Measurements from ENCODE around the gene EIF5.

EIF5 gene

GRCh38 chr14:103382376-103382775 is 48.3 kb downstream of the EIF5 start:
- Histone ChIP-seq H3K4me1 (ENCODE audit: control insufficient read depth, insufficient read depth, low read length) (peaks cover 11% of the 10 kb centered on the region), H3K4me3 (ENCODE audit: low read length) (no peak overlapping the region), H3K9me3 (replicated peaks; ENCODE audit: low read length) (no peaks in the 10 kb centered on the region), H3K36me3 (ENCODE audit: insufficient read depth, low read length) (no peaks in the 10 kb centered on the region), H3K4me2 (ENCODE audit: low read length) (no peak overlapping the region), H3K27me3 (ENCODE audit: control insufficient read depth, insufficient read depth, low read length) (peaks cover 3% of the 10 kb centered on the region), H3K9ac (ENCODE audit: low read depth, low read length) (no peak overlapping the region)

- Histone ChIP-seq H3K4me1 (ENCODE audit: control insufficient read depth, insufficient read depth, low read length) (peaks cover 24% of the 10 kb centered on the region), H3K9ac (ENCODE audit: low read depth, low read length) (peak overlapping the region; percentile 93), H3K9me3 (replicated peaks; ENCODE audit: low read length) (no peaks in the 10 kb centered on the region), H3K4me3 (ENCODE audit: low read length) (peak overlapping the region; percentile 86), H3K4me2 (ENCODE audit: low read length) (peak overlapping the region; percentile 92), H3K27me3 (ENCODE audit: control insufficient read depth, insufficient read depth, low read length) (no peaks in the 10 kb centered on the region), H3K36me3 (ENCODE audit: insufficient read depth, low read length) (no peaks in the 10 kb centered on the region)
Measured at GRCh38 chr14:103384450-103385151, 50.6 kb downstream of the EIF5 start.

- Histone ChIP-seq H3K4me1 (ENCODE audit: control insufficient read depth, insufficient read depth, low read length) (peaks cover 24% of the 10 kb centered on the region), H3K36me3 (ENCODE audit: insufficient read depth, low read length) (no peaks in the 10 kb centered on the region), H3K4me3 (ENCODE audit: low read length) (peak within 1 kb of the TSS; percentile 86), H3K4me2 (ENCODE audit: low read length) (peak within 1 kb of the TSS; percentile 92), H3K9me3 (replicated peaks; ENCODE audit: low read length) (no peaks in the 10 kb centered on the region), H3K9ac (ENCODE audit: low read depth, low read length) (peak within 1 kb of the TSS; percentile 93), H3K27me3 (ENCODE audit: control insufficient read depth, insufficient read depth, low read length) (no peaks in the 10 kb centered on the region)
Measured at GRCh38 chr14:103385152-103385928, 51.3 kb downstream of the EIF5 start, which contains the start of gene MARK3. TSS of gene MARK3 (plus strand) at chr14:103385415. CDS start at chr14:103386030, 615 bp downstream.

- Histone ChIP-seq H3K9ac (ENCODE audit: low read depth, low read length) (peak overlapping the region; percentile 93), H3K4me1 (ENCODE audit: control insufficient read depth, insufficient read depth, low read length) (peaks cover 26% of the 10 kb centered on the region)
Measured at GRCh38 chr14:103385929-103386712, 52.1 kb downstream of the EIF5 start.

GRCh38 chr14:103386713-103387329 is 52.8 kb downstream of the EIF5 start:
- H3K36me3 ChIP-seq (ENCODE audit: insufficient read depth, low read length) = no peaks in the 10 kb centered on the region
- H3K4me1 ChIP-seq (ENCODE audit: control insufficient read depth, insufficient read depth, low read length) = peaks cover 27% of the 10 kb centered on the region
- peak overlapping the region; percentile 93 for H3K9ac ChIP-seq (ENCODE audit: low read depth, low read length)
- H3K9me3 ChIP-seq (replicated peaks; ENCODE audit: low read length) = no peaks in the 10 kb centered on the region
- H3K27me3 ChIP-seq (ENCODE audit: control insufficient read depth, insufficient read depth, low read length) = no peaks in the 10 kb centered on the region
- peak overlapping the region; percentile 88 for H3K4me2 ChIP-seq (ENCODE audit: low read length)
- H3K4me3 ChIP-seq (ENCODE audit: low read length) = peak overlapping the region; percentile 86

More at GRCh38 chr14:103385929-103386712, 52.1 kb downstream of the EIF5 start:
- no peaks in the 10 kb centered on the region for H3K27me3 ChIP-seq (ENCODE audit: control insufficient read depth, insufficient read depth, low read length)
- H3K4me3 ChIP-seq (ENCODE audit: low read length) = peak overlapping the region; percentile 86
- H3K9me3 ChIP-seq (replicated peaks; ENCODE audit: low read length) = no peaks in the 10 kb centered on the region
- H3K36me3 ChIP-seq (ENCODE audit: insufficient read depth, low read length) = no peaks in the 10 kb centered on the region
- H3K4me2 ChIP-seq (ENCODE audit: low read length) = peak overlapping the region; percentile 88

- Histone ChIP-seq H3K4me3 (ENCODE audit: low read length) (peak overlapping the region; percentile 57), H3K4me2 (ENCODE audit: low read length) (peak overlapping the region; percentile 88), H3K4me1 (ENCODE audit: control insufficient read depth, insufficient read depth, low read length) (peaks cover 34% of the 10 kb centered on the region)
Measured at GRCh38 chr14:103388664-103389063, 54.6 kb downstream of the EIF5 start.

GRCh38 chr14:103390605-103391004 is 56.6 kb downstream of the EIF5 start:
- Histone ChIP-seq H3K4me3 (ENCODE audit: low read length) (no peak overlapping the region), H3K9me3 (replicated peaks; ENCODE audit: low read length) (no peaks in the 10 kb centered on the region), H3K4me1 (ENCODE audit: control insufficient read depth, insufficient read depth, low read length) (peaks cover 43% of the 10 kb centered on the region), H3K27me3 (ENCODE audit: control insufficient read depth, insufficient read depth, low read length) (no peaks in the 10 kb centered on the region), H3K9ac (ENCODE audit: low read depth, low read length) (no peak overlapping the region), H3K4me2 (ENCODE audit: low read length) (no peak overlapping the region), H3K36me3 (ENCODE audit: insufficient read depth, low read length) (no peaks in the 10 kb centered on the region)

More at GRCh38 chr14:103388664-103389063, 54.6 kb downstream of the EIF5 start:
- H3K36me3 ChIP-seq (ENCODE audit: insufficient read depth, low read length) = no peaks in the 10 kb centered on the region
- H3K9ac ChIP-seq (ENCODE audit: low read depth, low read length) = no peak overlapping the region
- no peaks in the 10 kb centered on the region for H3K9me3 ChIP-seq (replicated peaks; ENCODE audit: low read length)
- no peaks in the 10 kb centered on the region for H3K27me3 ChIP-seq (ENCODE audit: control insufficient read depth, insufficient read depth, low read length)

GRCh38 chr14:103391048-103391447 is 57.0 kb downstream of the EIF5 start:
- no peaks in the 10 kb centered on the region for H3K36me3 ChIP-seq (ENCODE audit: insufficient read depth, low read length)
- peaks cover 48% of the 10 kb centered on the region for H3K4me1 ChIP-seq (ENCODE audit: control insufficient read depth, insufficient read depth, low read length)
- no peak overlapping the region for H3K4me3 ChIP-seq (ENCODE audit: low read length)

GRCh38 chr14:103392106-103392505 is 58.1 kb downstream of the EIF5 start:
- Histone ChIP-seq H3K9me3 (replicated peaks; ENCODE audit: low read length) (no peaks in the 10 kb centered on the region), H3K4me1 (ENCODE audit: control insufficient read depth, insufficient read depth, low read length) (peaks cover 49% of the 10 kb centered on the region), H3K4me3 (ENCODE audit: low read length) (no peak overlapping the region), H3K27me3 (ENCODE audit: control insufficient read depth, insufficient read depth, low read length) (no peaks in the 10 kb centered on the region), H3K9ac (ENCODE audit: low read depth, low read length) (no peak overlapping the region), H3K36me3 (ENCODE audit: insufficient read depth, low read length) (no peaks in the 10 kb centered on the region), H3K4me2 (ENCODE audit: low read length) (no peak overlapping the region)

More at GRCh38 chr14:103391048-103391447, 57.0 kb downstream of the EIF5 start:
- Histone ChIP-seq H3K27me3 (ENCODE audit: control insufficient read depth, insufficient read depth, low read length) (no peaks in the 10 kb centered on the region), H3K4me2 (ENCODE audit: low read length) (no peak overlapping the region), H3K9ac (ENCODE audit: low read depth, low read length) (no peak overlapping the region), H3K9me3 (replicated peaks; ENCODE audit: low read length) (no peaks in the 10 kb centered on the region)

- no peak overlapping the region for H3K4me2 ChIP-seq (ENCODE audit: low read length)
- no peak overlapping the region for H3K9ac ChIP-seq (ENCODE audit: low read depth, low read length)
- H3K4me3 ChIP-seq (ENCODE audit: low read length) = no peak overlapping the region
- no peaks in the 10 kb centered on the region for H3K36me3 ChIP-seq (ENCODE audit: insufficient read depth, low read length)
- peaks cover 47% of the 10 kb centered on the region for H3K4me1 ChIP-seq (ENCODE audit: control insufficient read depth, insufficient read depth, low read length)
- no peaks in the 10 kb centered on the region for H3K9me3 ChIP-seq (replicated peaks; ENCODE audit: low read length)
- no peaks in the 10 kb centered on the region for H3K27me3 ChIP-seq (ENCODE audit: control insufficient read depth, insufficient read depth, low read length)
Measured at GRCh38 chr14:103392572-103392971, 58.5 kb downstream of the EIF5 start.

- no peaks in the 10 kb centered on the region for H3K27me3 ChIP-seq (ENCODE audit: control insufficient read depth, insufficient read depth, low read length)
- no peaks in the 10 kb centered on the region for H3K36me3 ChIP-seq (ENCODE audit: insufficient read depth, low read length)
- H3K4me1 ChIP-seq (ENCODE audit: control insufficient read depth, insufficient read depth, low read length) = peaks cover 45% of the 10 kb centered on the region
- H3K9ac ChIP-seq (ENCODE audit: low read depth, low read length) = no peak overlapping the region
- H3K9me3 ChIP-seq (replicated peaks; ENCODE audit: low read length) = no peaks in the 10 kb centered on the region
- peak overlapping the region; percentile 31 for H3K4me2 ChIP-seq (ENCODE audit: low read length)
- no peak overlapping the region for H3K4me3 ChIP-seq (ENCODE audit: low read length)
Measured at GRCh38 chr14:103393070-103393469, 59.0 kb downstream of the EIF5 start.

All from skeletal muscle satellite cell (primary cell).